Esophagus (tissue), 2 donors: ENCODE measurements around the gene PROK1. TPM values are rescaled to one million over a fixed set of nuclear protein-coding genes. Genes with fewer than 3 reads are reported as not detected.

ENCODE experiments used
- H3K27ac ChIP-seq, 2 donors: one replicate each; pipeline ENCODE4 v1.5.1; 2013; ENCODE audit warnings: low read depth in 2 of 2, mild to moderate bottlenecking in 2 of 2, inconsistent platforms in 1 of 2, low read length in 1 of 2, moderate library complexity in 1 of 2
- H3K27me3 ChIP-seq, 2 donors: one replicate each; pipeline ENCODE4 v1.6.1; 2013; ENCODE audit warnings: low read length in 2 of 2, control low read depth in 1 of 2, mild to moderate bottlenecking in 1 of 2; ENCODE audit not compliant: insufficient read depth in 2 of 2, control insufficient read depth in 1 of 2
- H3K36me3 ChIP-seq, 2 donors: one replicate each; pipeline ENCODE4 v1.6.1; 2013; ENCODE audit warnings: low read length in 1 of 2; ENCODE audit not compliant: control insufficient read depth in 2 of 2, insufficient read depth in 2 of 2
- H3K4me1 ChIP-seq, 2 donors: one replicate each; pipeline ENCODE4 v1.6.1; 2013; ENCODE audit warnings: low read length in 1 of 2; ENCODE audit not compliant: control insufficient read depth in 2 of 2, insufficient read depth in 2 of 2
- H3K4me3 ChIP-seq, 2 donors: one replicate each; pipeline ENCODE4 v1.5.1; 2013; ENCODE audit warnings: low read length in 2 of 2, mild to moderate bottlenecking in 2 of 2, low read depth in 1 of 2, moderate library complexity in 1 of 2
- H3K9me3 ChIP-seq, 2 donors: one replicate each; pipeline ENCODE4 v1.6.1; 2013; ENCODE audit warnings: mild to moderate bottlenecking in 2 of 2, low read depth in 1 of 2, low read length in 1 of 2, moderate library complexity in 1 of 2; ENCODE audit not compliant: control insufficient read depth in 2 of 2, insufficient read depth in 1 of 2
- WGBS, 2 donors: extraction: QIAGEN DNeasy Blood & Tissue Kit; methylation state at CpG; one replicate each; pipeline ENCODE4 v1.1.7; 2013; 5-methylcytosine and 5-hydroxymethylcytosine counted together
- polyA plus RNA-seq, 2 donors: library from polyadenylated mRNA; stranded (reverse); fragments of 200-250 nt; gene quantifications; one replicate each; pipeline ENCODE4 v1.2.3, GENCODE V29; 2013
- donor health status: healthy with polysubstance abuse.
- donor health status: Bipolar disorder and iron deficiency.

Gene PROK1
- polyA plus RNA-seq, 2 donors = 0.10 to 0.53 TPM

DNA sequence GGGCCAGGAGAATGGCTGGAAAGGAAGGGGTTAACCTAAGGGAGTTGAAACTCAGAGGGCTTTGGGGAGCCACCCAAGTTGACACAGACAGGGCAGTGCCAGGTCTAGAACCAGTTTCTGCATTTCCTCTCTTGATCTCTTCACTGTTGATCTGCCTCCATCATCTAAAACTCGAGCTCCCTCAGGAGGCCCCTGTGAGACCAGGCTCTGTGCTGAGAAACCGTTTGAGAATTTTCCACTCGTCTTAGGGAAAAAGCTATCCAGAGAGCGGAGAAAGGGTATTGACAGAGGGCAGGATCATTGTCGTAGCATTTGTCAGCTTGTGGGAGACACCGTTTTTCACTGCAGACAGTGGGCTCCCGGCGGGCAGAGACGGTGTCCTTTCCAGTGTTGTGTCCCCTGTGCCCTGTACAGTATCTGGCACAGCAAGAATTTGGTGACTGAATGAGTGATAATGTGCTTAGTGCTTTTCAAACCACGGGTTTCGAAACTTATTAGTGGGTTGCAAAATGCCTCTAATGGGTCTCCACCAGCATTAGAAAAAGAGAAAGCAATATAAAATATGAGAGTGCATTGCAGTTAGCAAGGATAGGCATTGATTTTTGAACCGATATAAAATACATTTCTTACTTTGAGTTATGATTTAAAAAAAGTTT, 31.1 kb downstream of the PROK1 start:
- Histone ChIP-seq H3K36me3 (no peaks in the 10 kb centered on the region), H3K27ac (no peak overlapping the region), H3K4me3 (no peak overlapping the region), H3K27me3 (peaks cover 0 to 2% of the 10 kb centered on the region in 2 donors), H3K9me3 (no peaks in the 10 kb centered on the region), H3K4me1 (peaks cover 5 to 8% of the 10 kb centered on the region in 2 donors)
- 64 to 65% methylated on average over 12 of the region's 12 CpGs for WGBS, 2 donors

- no peak overlapping the region for H3K4me3 ChIP-seq
- H3K9me3 ChIP-seq = no peaks in the 10 kb centered on the region
- 61 to 69% methylated on average over 17 to 18 of the region's 18 CpGs for WGBS, 2 donors
- H3K27ac ChIP-seq = no peak overlapping the region
- H3K36me3 ChIP-seq = no peaks in the 10 kb centered on the region
- H3K27me3 ChIP-seq = peaks cover 0 to 2% of the 10 kb centered on the region in 2 donors
- H3K4me1 ChIP-seq = peaks cover 2 to 3% of the 10 kb centered on the region in 2 donors
Measured at GRCh38 chr1:110482662-110483307, 31.8 kb downstream of the PROK1 start.

DNA sequence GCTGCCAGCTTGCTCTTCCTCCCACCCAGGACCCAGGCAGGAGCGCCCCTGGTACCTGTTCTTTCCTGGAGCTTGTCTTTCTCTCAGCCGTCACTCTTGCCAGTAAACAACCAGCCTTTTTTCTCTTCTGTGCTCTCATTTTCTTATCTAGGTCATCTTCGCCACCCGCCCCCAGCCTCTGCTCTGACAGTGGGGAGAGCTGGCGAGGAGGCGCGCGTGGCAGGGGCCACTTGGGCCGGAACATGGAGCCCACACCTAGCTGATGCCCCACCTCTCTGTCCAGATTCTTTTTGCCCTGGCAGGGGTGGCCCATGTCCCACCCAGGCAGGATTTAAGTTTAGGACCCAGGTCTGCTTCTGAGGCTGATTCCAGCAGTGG, 32.3 kb downstream of the PROK1 start:
- 76 to 81% methylated on average over 9 of the region's 9 CpGs for WGBS, 2 donors
- H3K4me1 ChIP-seq = peaks cover 2 to 3% of the 10 kb centered on the region in 2 donors
- no peak overlapping the region for H3K4me3 ChIP-seq
- H3K27me3 ChIP-seq = peaks cover 0 to 2% of the 10 kb centered on the region in 2 donors
- H3K27ac ChIP-seq = no peak overlapping the region
- no peaks in the 10 kb centered on the region for H3K9me3 ChIP-seq
- no peaks in the 10 kb centered on the region for H3K36me3 ChIP-seq

GRCh38 chr1:110484801-110485200, 33.9 kb downstream of the PROK1 start:
- no peak overlapping the region for H3K4me3 ChIP-seq
- no peaks in the 10 kb centered on the region for H3K9me3 ChIP-seq
- H3K4me1 ChIP-seq = no peaks in the 10 kb centered on the region
- H3K27ac ChIP-seq = no peak overlapping the region
- H3K27me3 ChIP-seq = peaks cover 0 to 2% of the 10 kb centered on the region in 2 donors
- no peaks in the 10 kb centered on the region for H3K36me3 ChIP-seq
- 83 to 89% methylated on average over 12 of the region's 12 CpGs for WGBS, 2 donors

DNA sequence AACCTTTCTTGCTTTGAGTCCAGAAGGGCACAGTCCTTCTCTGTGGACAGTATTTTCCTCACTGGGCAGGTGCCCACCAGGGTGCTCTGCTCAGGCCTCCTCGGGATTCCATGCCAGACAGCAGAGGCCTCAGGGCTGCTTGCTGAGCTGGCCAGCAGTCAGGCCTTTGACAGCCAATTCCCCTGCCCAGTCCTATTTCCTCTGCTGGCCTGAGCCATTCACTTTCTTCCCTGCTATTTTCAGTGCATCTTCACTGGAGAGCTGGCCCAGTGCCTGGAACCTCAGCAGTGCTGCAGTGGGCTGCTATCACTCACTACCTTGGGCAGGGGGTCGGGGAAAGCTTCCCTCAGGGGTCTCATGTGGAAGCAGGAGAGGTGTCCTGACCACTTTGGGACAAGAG, 34.8 kb downstream of the PROK1 start:
- H3K27ac ChIP-seq = no peak overlapping the region
- no peaks in the 10 kb centered on the region for H3K9me3 ChIP-seq
- H3K4me1 ChIP-seq = no peaks in the 10 kb centered on the region
- H3K4me3 ChIP-seq = no peak overlapping the region
- WGBS, 2 donors = 30 to 51% methylated on average over 2 of the region's 2 CpGs
- peaks cover 0 to 2% of the 10 kb centered on the region in 2 donors for H3K27me3 ChIP-seq
- no peaks in the 10 kb centered on the region for H3K36me3 ChIP-seq

DNA sequence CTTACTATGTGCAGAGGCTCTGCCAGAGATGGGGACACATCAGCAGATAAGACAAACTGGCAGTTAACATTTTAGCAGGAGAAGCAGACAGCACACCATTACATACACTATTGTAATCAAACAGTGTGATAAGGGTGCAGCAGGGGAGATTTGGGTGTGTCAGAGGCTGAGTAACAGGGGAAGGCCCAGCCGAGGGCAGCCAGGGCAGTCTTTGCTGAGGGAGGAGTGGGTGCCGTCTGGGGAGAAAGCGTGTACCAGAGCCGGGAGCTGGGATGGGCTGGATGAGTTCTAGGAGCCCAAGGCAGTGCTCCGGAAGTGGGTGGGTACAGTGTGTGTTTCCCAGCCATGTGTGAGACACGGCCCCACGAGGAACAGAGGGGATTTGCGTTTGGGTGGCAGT, 36.8 kb downstream of the PROK1 start:
- Histone ChIP-seq H3K9me3 (no peaks in the 10 kb centered on the region), H3K27ac (no peak overlapping the region), H3K27me3 (peaks cover 0 to 2% of the 10 kb centered on the region in 2 donors), H3K4me3 (no peak overlapping the region), H3K4me1 (no peaks in the 10 kb centered on the region), H3K36me3 (no peaks in the 10 kb centered on the region)
- WGBS, 2 donors = 40 to 45% methylated on average over 8 of the region's 8 CpGs

DNA sequence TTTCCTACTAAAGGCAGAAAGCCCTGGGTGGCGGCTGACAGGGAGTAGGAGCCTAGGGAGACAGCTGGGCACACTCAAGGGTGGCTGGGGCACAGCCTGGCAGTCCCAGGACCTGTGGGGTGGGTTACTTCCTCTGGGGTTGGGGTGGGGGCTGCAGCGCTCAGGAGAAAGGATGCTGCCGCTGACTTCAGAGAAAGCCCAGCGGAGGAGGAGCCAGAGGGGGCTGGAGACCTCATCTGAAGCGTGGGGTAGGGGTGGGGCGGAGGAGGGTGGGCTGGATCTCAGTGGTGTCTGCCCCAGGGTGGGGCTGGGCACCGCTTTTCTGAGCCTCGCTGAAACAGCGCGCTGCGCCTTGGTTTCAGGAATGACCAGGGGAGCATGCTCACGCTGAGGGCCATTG, 37.2 kb downstream of the PROK1 start:
- Histone ChIP-seq H3K36me3 (no peaks in the 10 kb centered on the region), H3K9me3 (no peaks in the 10 kb centered on the region), H3K4me1 (no peaks in the 10 kb centered on the region), H3K27ac (no peak overlapping the region), H3K4me3 (no peak overlapping the region), H3K27me3 (peaks cover 0 to 2% of the 10 kb centered on the region in 2 donors)
- WGBS, 2 donors = 80 to 87% methylated on average over 12 of the region's 12 CpGs

DNA sequence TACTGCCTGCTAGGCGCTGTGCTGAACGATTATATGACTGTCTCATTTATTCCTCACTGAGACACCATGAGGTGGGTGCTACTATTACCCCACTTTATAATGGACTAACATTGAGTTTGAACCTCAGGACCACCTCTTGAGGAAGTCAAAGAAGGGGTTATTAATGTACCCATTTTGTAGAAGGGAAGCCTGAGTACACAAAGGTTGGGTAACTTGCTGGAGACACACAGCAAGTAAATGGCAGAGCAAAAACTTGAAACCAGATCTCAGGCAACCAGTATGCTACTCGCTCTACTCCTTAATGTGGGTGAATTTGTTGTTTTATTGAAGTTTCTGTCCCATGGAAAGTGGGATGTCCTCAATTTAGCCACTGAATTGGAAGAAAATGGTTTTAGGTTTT, 37.9 kb downstream of the PROK1 start:
- 64 to 66% methylated on average over 3 of the region's 3 CpGs for WGBS, 2 donors
- H3K9me3 ChIP-seq = no peaks in the 10 kb centered on the region
- H3K4me3 ChIP-seq = no peak overlapping the region
- H3K27ac ChIP-seq = no peak overlapping the region
- peaks cover 0 to 2% of the 10 kb centered on the region in 2 donors for H3K27me3 ChIP-seq
- no peaks in the 10 kb centered on the region for H3K36me3 ChIP-seq
- no peaks in the 10 kb centered on the region for H3K4me1 ChIP-seq

DNA sequence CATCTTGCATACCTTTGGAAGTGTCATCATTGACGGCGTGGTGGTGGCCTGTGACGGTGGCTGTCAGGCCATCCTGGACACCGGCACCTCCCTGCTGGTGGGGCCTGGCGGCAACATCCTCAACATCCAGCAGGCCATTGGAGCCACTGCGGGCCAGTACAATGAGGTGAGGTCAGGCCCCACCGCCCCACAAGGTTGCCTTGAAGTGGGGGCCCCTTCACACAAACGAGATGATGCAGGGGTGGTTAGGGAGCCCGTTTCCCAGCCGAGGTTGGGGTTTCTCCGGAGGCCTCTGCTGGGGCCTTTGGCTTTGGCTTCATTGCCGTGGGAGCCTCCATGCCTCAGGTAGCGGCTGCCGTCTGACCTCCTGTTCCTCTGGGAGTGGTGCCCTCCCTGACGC, 38.5 kb downstream of the PROK1 start:
- 92 to 93% methylated on average over 15 of the region's 15 CpGs for WGBS, 2 donors
- H3K27ac ChIP-seq = no peak overlapping the region

More for the DNA sequence above, 38.5 kb downstream of the PROK1 start:
- no peaks in the 10 kb centered on the region for H3K9me3 ChIP-seq
- no peak overlapping the region for H3K4me3 ChIP-seq
- no peaks in the 10 kb centered on the region for H3K36me3 ChIP-seq
- H3K27me3 ChIP-seq = peaks cover 0 to 2% of the 10 kb centered on the region in 2 donors
- H3K4me1 ChIP-seq = peaks cover 0 to 5% of the 10 kb centered on the region in 2 donors
